HG03095 (cell line): Measurements from ENCODE around the gene IPPK.

Experiments used
- ATAC-seq: cut with Tn5 transposase; IDR thresholded peaks from one replicate; pipeline ENCODE4 v1.9.1; 2021; ENCODE audit warnings: moderate library complexity; ENCODE audit not compliant: unreplicated experiment

The IPPK gene

GRCh38 chr9:92686954-92687353, 17.0 kb upstream of the IPPK start:
- ATAC-seq = no peak

- no peak for ATAC-seq
Measured at GRCh38 chr9:92685022-92685421, 15.1 kb upstream of the IPPK start.

GRCh38 chr9:92682269-92682668, 12.3 kb upstream of the IPPK start:
- no peak for ATAC-seq

GRCh38 chr9:92680166-92681119, 10.5 kb upstream of the IPPK start:
- ATAC-seq = no peak

- ATAC-seq = no peak
Measured at GRCh38 chr9:92679413-92680165, 9.7 kb upstream of the IPPK start.

- no peak for ATAC-seq
Measured at GRCh38 chr9:92671323-92671722, 1.4 kb upstream of the IPPK start.

- peak; percentile 8 for ATAC-seq
Measured at GRCh38 chr9:92669527-92669889, 423 bp downstream of the IPPK start.

- ATAC-seq = no peak
Measured at GRCh38 chr9:92668746-92669526, 995 bp downstream of the IPPK start.

GRCh38 chr9:92666912-92667532, 2.9 kb downstream of the IPPK start:
- no peak for ATAC-seq

GRCh38 chr9:92666236-92666635, 3.7 kb downstream of the IPPK start:
- ATAC-seq = no peak

GRCh38 chr9:92665836-92666235, 4.1 kb downstream of the IPPK start:
- ATAC-seq = no peak

GRCh38 chr9:92664394-92665152, 5.4 kb downstream of the IPPK start:
- no peak for ATAC-seq

- ATAC-seq = no peak
Measured at GRCh38 chr9:92663951-92664350, 6.0 kb downstream of the IPPK start.

- no peak for ATAC-seq
Measured at GRCh38 chr9:92663126-92663525, 6.8 kb downstream of the IPPK start.

- ATAC-seq = no peak
Measured at GRCh38 chr9:92661743-92662142, 8.2 kb downstream of the IPPK start.

- no peak for ATAC-seq
Measured at GRCh38 chr9:92661127-92661526, 8.8 kb downstream of the IPPK start.

- ATAC-seq = no peak
Measured at GRCh38 chr9:92660266-92660665, 9.7 kb downstream of the IPPK start.

- no peak for ATAC-seq
Measured at GRCh38 chr9:92659601-92660000, 10.3 kb downstream of the IPPK start.

GRCh38 chr9:92658611-92659010, 11.3 kb downstream of the IPPK start:
- no peak for ATAC-seq

GRCh38 chr9:92658176-92658575, 11.8 kb downstream of the IPPK start:
- no peak for ATAC-seq
